HG03060 (cell line): ENCODE measurements around the gene ANO9.
"Not testable (repeated sequence)": the region's sequence is repeated elsewhere in the genome, so short reads cannot be mapped to it uniquely, and the experiment has no call there.

ENCODE experiments used
- ATAC-seq: cut with Tn5 transposase; IDR thresholded peaks from one replicate; pipeline ENCODE4 v1.9.1; 2021; ENCODE audit warnings: low read depth, moderate number of reproducible peaks; ENCODE audit not compliant: unreplicated experiment

ANO9 gene

DNA sequence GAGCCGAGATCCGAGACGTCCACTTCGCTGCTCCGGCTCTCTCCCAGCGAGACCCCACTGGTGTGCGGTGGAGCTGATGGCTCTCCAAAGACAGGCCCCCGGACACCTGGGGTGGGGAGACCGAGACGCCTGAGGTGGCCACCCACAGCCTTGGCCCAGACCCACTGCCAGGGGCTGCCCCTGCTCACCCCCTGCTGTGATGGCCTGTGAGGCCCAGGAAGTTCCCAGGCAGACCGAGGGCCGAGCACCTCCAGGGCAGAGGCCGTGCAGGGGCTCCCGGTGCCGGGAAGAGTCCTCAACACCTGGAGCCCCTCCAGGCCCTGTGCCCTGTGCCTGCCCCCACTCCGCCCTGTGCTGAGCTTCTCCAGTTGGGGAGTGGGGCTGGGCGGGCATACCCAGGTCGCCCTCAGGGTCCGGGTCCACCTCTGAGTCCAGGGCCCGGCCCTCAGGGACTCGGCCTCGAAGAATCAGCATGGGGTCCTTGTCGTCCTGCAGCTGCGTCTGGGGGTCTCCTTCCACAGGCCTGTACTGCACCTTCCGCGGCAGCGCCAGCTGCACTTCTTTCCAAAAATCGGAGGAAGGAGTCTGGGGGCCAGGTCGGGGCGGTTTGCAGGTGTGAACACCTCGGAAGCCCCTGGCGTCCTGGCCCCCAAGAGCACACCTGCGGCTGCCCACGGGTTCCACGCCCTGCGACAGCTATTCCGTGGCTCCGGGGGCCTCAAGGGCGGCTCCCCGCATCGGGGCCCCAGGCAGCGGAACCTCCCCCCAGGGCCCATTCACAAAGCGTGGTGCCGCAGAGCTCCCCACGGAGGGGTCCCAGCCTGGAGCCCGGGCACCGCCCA, 35.6 kb downstream of the ANO9 start:
- no peak for ATAC-seq

- ATAC-seq, result no peak
These were observed 36.4 kb downstream of the ANO9 start for GRCh38 chr11:405323-405953.

DNA sequence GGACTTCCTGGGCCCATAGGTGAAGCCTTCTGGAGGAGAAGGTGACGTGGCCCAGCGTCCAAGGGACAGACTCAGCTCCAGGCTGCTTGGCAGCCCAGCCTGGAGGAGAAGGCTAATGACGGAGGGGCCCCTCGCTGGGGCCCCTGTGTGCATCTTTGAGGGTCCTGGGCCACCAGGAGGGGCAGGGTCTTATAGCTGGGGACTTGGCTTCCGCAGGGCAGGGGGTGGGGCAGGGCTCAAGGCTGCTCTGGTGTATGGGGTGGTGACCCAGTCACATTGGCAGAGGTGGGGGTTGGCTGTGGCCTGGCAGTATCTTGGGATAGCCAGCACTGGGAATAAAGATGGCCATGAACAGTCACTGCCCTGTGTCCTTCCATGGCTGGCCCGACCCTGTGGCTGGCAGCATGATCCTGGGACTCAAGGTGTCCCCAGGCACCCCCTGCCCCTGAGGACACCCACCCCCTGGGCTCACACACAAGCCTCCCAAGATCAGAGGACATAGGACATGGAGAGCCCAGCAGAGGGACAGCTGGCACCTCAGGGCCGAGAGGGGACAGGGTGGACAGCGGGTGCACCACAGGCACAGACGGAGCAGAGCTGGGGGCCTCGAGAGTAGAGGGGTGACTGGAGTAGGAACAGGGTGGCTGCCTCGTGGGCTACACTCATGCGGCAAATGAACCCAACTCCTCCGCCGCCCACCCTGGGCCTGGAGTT, 37.1 kb downstream of the ANO9 start:
- ATAC-seq, result no peak

DNA sequence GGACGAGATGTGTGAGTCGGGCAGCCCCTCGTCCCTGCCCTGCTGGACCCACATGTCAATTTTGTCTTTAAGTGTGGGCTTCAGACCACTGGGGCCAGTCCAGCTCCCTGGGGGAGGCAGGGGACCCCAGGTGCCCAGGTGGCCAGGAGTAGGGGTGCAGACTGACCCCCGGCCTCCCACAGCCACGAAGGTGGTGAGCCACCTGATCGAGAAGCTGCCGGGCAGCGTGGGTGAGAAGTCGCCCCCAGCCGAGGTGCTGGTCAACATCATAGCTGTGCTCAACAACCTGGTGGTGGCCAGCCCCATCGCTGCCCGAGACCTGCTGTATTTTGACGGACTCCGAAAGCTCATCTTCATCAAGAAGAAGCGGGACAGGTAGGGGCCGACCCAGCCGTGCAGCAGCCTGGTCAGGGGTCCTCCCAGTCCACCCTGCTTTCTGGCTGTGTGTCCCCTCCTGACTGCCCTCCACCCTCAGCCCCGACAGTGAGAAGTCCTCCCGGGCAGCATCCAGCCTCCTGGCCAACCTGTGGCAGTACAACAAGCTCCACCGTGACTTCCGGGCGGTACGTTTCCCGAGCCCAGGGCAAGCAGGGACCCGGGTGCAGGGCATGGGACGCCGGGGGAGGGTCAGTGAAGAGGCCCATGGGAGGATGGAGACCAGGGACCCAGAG, 37.9 kb downstream of the ANO9 start:
- no peak for ATAC-seq

DNA sequence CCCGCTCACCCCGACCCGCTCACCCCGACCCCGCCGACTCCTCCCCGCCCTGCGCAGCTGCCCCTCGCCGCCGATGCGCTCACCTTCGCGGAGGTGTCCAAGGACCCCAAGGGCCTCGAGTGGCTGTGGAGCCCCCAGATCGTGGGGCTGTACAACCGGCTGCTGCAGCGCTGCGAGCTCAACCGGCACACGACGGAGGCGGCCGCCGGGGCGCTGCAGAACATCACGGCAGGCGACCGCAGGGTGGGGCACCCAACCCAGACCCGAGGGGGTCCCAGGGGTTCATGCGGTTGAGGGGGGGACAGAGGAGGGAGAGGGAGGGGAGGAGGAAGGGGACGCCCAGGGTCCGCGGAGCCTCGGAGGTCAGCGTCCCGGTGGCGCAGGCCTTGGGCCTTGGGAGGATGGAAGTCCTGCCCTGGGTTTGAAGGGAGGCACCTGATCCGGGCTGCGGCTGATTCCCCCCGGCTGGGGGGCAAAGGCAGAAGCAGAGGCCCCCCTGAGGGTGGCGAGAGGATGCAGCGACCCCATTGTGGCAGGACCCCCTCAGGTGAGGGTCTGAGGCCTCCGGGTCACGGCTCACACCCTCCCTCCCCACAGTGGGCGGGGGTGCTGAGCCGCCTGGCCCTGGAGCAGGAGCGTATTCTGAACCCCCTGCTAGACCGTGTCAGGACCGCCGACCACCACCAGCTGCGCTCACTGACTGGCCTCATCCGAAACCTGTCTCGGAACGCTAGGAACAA, 38.6 kb downstream of the ANO9 start:
- no peak for ATAC-seq

DNA sequence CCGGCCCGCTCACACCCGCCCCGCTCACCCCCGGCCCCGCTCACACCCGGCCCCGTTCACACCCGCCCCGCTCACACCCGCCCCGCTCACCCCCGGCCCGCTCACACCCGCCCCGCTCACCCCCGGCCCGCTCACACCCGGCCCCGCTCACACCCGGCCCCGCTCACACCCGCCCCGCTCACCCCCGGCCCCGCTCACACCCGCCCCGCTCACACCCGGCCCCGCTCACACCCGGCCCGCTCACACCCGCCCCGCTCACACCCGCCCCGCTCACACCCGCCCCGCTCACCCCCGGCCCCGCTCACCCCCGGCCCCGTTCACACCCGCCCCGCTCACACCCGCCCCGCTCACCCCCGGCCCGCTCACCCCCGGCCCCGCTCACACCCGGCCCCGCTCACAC, 40.6 kb downstream of the ANO9 start:
- not testable (repeated sequence) for ATAC-seq

DNA sequence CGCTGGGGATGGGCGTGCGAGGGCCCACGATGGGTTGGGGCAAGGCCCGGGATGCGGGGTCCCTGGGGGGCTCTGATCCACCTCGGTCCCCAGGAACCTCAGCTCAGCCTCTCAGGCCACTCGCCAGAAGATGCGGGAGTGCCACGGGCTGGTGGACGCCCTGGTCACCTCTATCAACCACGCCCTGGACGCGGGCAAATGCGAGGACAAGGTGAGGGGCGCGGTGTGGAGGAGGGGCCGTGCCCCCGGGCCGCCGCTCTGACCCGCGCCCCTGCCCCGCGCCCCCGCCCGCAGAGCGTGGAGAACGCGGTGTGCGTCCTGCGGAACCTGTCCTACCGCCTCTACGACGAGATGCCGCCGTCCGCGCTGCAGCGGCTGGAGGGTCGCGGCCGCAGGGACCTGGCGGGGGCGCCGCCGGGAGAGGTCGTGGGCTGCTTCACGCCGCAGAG, 41.5 kb downstream of the ANO9 start:
- no peak for ATAC-seq

- ATAC-seq, result no peak
These were observed 42.0 kb downstream of the ANO9 start for GRCh38 chr11:399731-400211.

DNA sequence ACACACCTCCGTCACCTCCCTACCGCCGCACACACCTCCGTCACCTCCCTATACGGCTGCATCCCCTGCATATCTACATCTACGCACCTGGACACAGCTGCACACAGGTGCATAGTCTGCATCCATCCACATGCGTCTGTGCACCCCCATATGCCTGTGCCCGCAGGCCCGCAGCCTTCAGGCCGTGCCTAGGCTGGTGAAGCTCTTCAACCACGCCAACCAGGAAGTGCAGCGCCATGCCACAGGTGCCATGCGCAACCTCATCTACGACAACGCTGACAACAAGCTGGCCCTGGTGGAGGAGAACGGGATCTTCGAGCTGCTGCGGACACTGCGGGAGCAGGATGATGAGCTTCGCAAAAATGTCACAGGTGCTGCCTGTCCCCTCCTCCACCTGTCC, 43.0 kb downstream of the ANO9 start:
- no peak for ATAC-seq

GRCh38 chr11:396948-397548, 44.8 kb downstream of the ANO9 start:
- ATAC-seq, result no peak

DNA sequence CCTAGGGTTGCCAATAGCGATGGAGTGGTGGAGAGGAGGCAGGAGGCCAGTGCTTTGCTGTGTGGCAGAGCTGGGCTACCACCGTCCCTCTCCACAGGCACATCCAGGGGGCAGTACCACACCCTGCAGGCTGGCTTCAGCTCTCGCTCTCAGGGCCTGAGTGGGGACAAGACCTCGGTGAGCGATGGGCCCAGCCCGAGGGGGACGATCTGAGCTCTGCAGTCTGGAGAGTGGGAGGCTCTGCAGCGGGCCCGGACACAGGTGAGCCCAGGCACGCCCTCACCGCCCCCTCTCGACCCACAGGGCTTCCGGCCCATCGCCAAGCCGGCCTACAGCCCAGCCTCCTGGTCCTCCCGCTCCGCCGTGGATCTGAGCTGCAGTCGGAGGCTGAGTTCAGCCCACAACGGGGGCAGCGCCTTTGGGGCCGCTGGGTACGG, 45.3 kb downstream of the ANO9 start:
- ATAC-seq, result no peak

- ATAC-seq, result no peak
These were observed 45.9 kb downstream of the ANO9 start for GRCh38 chr11:395866-396265.

- no peak for ATAC-seq
These were observed 46.8 kb downstream of the ANO9 start for GRCh38 chr11:394858-395655.

- ATAC-seq, result no peak
These were observed 47.6 kb downstream of the ANO9 start, which contains the start of gene PKP3 for GRCh38 chr11:394034-394857. TSS of gene PKP3 (plus strand) at chr11:394209. CDS start at chr11:394293, 84 bp downstream.

DNA sequence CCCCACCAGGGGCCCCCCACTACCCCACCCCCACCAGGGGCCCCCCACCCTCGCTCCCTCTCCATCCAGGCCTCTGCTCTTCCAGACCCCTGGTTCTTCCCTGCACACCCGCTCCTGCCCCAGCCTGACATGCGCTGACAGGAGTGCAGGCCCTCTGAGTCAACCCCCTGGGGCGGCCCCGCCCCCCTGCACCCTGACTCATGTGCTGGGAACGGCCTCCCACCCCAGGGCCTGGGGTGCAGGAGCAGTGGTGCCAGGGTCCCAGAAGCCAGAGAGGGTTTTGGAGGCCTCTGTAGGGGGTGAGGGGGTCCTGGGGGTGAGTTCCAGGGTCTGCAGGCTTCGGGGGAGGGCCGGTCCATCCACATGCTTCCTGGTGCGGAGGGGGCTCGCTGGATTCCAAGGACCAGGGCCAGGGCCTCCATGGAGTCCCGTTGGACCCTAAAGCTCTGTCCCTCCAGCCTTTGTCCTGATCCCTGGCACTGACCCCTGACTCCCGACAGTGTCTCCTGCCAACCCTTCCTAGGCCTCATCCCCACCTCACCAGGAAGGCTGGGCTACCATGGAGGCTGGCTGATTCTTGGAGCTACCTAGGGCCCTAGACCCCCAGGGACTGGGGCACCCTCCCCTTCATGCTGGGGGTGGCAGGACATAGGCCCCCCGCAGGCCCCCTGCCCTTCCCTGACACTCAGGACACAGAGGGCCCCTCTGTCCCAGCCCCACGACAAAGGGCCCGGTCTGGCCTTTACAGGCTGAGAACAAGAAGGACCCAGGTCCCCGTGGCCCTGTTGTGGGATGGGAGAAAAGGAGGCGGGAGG, 48.4 kb downstream of the ANO9 start:
- ATAC-seq, result no peak

GRCh38 chr11:392102-392777, 49.6 kb downstream of the ANO9 start:
- ATAC-seq, result no peak
